ENCODE measurements around the gene TUBA1C. TPM values are rescaled to one million over a fixed set of nuclear protein-coding genes. Genes with fewer than 3 reads are reported as not detected.
"Not testable (repeated sequence)": the region's sequence is repeated elsewhere in the genome, so short reads cannot be mapped to it uniquely, and the experiment has no call there.

The TUBA1C gene
- total RNA-seq, 2 donors from 2014 or later, result 600 to 684 TPM

GRCh38 chr12:49263400-49263763 is 1.5 kb upstream of the TUBA1C start:
- Histone ChIP-seq H3K27ac (ENCODE audit: low read depth, low read length) (no peak overlapping the region), H3K36me3 (ENCODE audit: control insufficient read depth, insufficient read depth, low read length) (peaks cover 20% of the 10 kb centered on the region), H3K4me3 (ENCODE audit: low read length) (peak overlapping the region; percentile 99), H3K27me3 (ENCODE audit: control insufficient read depth, insufficient read depth, low read length, poor library complexity, severe bottlenecking) (no peaks in the 10 kb centered on the region), H3K4me1 (ENCODE audit: control insufficient read depth, insufficient read depth, low read length) (peaks cover 3% of the 10 kb centered on the region), H3K9me3 (ENCODE audit: control insufficient read depth, low read length) (no peaks in the 10 kb centered on the region), H3K9ac (ENCODE audit: extremely low read depth, low read length, poor library complexity, severe bottlenecking) (no peak overlapping the region)
- 93 to 100% methylated on average over 1 to 4 of the region's 5 CpGs for WGBS, 2 experiments (ENCODE audit: insufficient coverage in 1 of 2, insufficient read length in 1 of 2)
- Mint-ChIP-seq H3K4me3 (peak overlapping the region; percentile 94), H3K9me3 (peaks cover 18% of the 10 kb centered on the region), H3K36me3 (ENCODE audit: low read depth) (peaks cover 24% of the 10 kb centered on the region), H3K4me1 (peaks cover 11% of the 10 kb centered on the region), H3K27me3 (ENCODE audit: insufficient read depth) (no peaks in the 10 kb centered on the region), H3K27ac (no peak overlapping the region)
- DNase-seq, result no peak
- no peak for TF ChIP-seq CTCF (conservative IDR thresholded peaks at IDR 0.05)

- peaks cover 31% of the 10 kb centered on the region for H3K36me3 ChIP-seq (ENCODE audit: control insufficient read depth, insufficient read depth, low read length)
- Mint-ChIP-seq H3K27me3 (ENCODE audit: insufficient read depth) (no peaks in the 10 kb centered on the region), H3K9me3 (peaks cover 18% of the 10 kb centered on the region), H3K4me3 (peak overlapping the region; percentile 94), H3K27ac (peak overlapping the region; percentile 53), H3K4me1 (peaks cover 15% of the 10 kb centered on the region), H3K36me3 (ENCODE audit: low read depth) (peaks cover 35% of the 10 kb centered on the region)
- peak; percentile 14 for TF ChIP-seq CTCF (conservative IDR thresholded peaks at IDR 0.05)
- no peak for DNase-seq
- H3K9me3 ChIP-seq (ENCODE audit: control insufficient read depth, low read length), result no peaks in the 10 kb centered on the region
- H3K27ac ChIP-seq (ENCODE audit: low read depth, low read length), result no peak overlapping the region
- peak overlapping the region; percentile 99 for H3K4me3 ChIP-seq (ENCODE audit: low read length)
- H3K9ac ChIP-seq (ENCODE audit: extremely low read depth, low read length, poor library complexity, severe bottlenecking), result peak overlapping the region; percentile 62
- peaks cover 2% of the 10 kb centered on the region for H3K4me1 ChIP-seq (ENCODE audit: control insufficient read depth, insufficient read depth, low read length)
- H3K27me3 ChIP-seq (ENCODE audit: control insufficient read depth, insufficient read depth, low read length, poor library complexity, severe bottlenecking), result no peaks in the 10 kb centered on the region
- 0% methylated on average over 23 to 35 of the region's 35 CpGs for WGBS, 2 experiments (ENCODE audit: insufficient coverage in 1 of 2, insufficient read length in 1 of 2)
These were observed 413 bp upstream of the TUBA1C start for GRCh38 chr12:49264466-49264872.

- H3K4me1 Mint-ChIP-seq; H3K27ac ChIP-seq (ENCODE audit: low read depth, low read length); DNase-seq; H3K4me1 ChIP-seq (ENCODE audit: control insufficient read depth, insufficient read depth, low read length); H3K27ac Mint-ChIP-seq; H3K27me3 ChIP-seq (ENCODE audit: control insufficient read depth, insufficient read depth, low read length, poor library complexity, severe bottlenecking); H3K27me3 Mint-ChIP-seq (ENCODE audit: insufficient read depth); H3K9me3 ChIP-seq (ENCODE audit: control insufficient read depth, low read length): not testable (repeated sequence)
- peaks cover 74% of the 10 kb centered on the region for H3K36me3 ChIP-seq (ENCODE audit: control insufficient read depth, insufficient read depth, low read length)
- Mint-ChIP-seq H3K4me3 (peak overlapping the region; percentile 94), H3K36me3 (ENCODE audit: low read depth) (peaks cover 76% of the 10 kb centered on the region), H3K9me3 (peaks cover 18% of the 10 kb centered on the region)
- peak overlapping the region; percentile 99 for H3K4me3 ChIP-seq (ENCODE audit: low read length)
- 96% methylated on average over 3 of the region's 6 CpGs; no CpG with 5 or more reads in 1 of the 2 experiments for WGBS, 2 experiments (ENCODE audit: insufficient coverage in 1 of 2, insufficient read length in 1 of 2)
- peak overlapping the region; percentile 99 for H3K9ac ChIP-seq (ENCODE audit: extremely low read depth, low read length, poor library complexity, severe bottlenecking)
These were observed 4.3 kb downstream of the TUBA1C start for GRCh38 chr12:49269191-49269590.
